CD4-positive, alpha-beta T cell treated with Interferon alpha-2 for 1 hour (primary cell): ENCODE data around the gene BICDL2.

Experiments
- DNase-seq, 2 donors: peaks; one replicate each; pipeline ENCODE4 v3.0.0-alpha.2; 2020 to 2022

BICDL2 gene

DNA sequence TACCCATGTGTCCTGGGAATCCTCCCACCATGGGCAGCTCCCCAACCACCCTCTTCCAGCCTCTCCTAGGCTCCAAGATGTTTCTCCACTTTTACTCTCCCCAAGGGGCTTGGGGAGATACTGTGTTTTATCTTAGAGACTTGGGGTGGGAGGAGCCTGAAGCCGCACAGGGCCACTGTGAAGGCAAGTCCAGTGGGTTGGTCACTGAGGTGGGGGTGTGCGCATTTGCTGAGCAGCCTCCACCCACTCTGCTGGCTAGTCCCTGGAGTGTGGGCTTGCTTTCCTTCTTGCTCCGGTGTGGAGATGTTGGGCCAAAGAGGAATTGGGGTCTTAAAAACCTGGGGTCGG, 28.1 kb downstream of the BICDL2 start:
- DNase-seq: no peak

- DNase-seq: peak in 1 of 2 donors; percentile 37
These were observed 28.6 kb downstream of the BICDL2 start for GRCh38 chr16:3007957-3008689.

DNA sequence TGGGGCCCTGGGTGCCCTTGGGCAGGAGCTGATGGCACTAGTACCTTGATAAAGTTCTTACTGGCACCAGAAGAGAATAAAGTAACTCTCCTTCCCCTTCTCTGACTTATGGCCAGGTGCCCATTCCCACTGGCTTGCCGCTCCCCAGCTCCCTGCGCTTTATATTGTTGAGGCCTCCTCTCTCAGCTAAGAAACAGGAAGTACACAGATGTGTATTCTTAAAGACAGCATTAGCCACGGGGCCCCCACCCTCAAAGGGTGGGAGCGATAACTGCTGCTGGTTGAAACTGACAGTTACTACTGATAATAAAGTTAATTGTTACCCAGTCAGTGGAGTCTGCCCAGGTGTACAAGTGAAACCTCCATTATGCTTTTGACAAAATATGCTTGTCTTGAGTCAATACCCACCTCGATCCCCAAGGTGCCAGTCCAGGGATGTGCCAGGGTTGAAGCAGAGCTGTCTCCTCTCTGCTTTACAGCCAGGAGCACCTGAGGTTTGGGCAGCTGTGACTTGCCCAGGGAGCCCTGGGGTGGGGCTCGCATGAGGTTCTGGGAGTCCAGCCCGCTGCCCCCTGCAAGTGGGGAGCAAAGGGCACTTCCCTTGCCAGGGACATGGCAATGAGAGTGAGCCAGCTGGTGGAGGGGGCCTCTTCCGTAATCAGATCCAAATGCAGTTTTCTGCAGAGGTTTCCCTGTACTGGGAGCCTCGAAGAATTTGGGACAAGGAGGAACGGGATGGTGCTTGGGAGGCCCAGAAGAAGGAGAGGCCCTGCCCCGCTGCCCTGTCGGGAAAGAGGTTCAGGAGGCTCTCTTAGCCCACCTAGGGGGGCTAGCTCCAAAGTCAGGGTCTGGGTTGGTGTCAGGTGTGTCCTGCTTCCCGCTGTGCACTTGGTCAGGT, 29.4 kb downstream of the BICDL2 start:
- DNase-seq: no peak

GRCh38 chr16:3004781-3005284, 31.9 kb downstream of the BICDL2 start:
- no peak for DNase-seq

DNA sequence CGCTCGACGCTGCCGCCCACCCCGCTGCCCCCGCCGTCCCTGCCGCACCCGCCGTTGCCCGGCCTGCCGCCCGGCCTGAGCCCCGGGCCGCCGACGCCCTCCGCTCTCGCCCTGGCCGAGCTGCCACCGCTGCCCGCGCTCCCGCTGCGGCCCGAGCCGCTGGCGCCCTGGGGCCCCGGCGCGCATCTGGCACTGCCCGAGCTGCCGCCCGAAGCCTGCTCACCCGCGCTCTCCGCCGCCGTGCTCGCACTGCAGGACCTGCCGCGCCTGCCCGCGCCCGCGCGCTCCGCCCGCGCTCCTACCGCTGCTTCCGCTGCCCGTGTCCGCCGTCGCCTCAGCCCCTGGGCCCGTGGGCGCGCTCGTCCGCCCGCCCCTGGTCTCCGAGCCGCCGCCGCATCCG, 32.4 kb downstream of the BICDL2 start:
- no peak for DNase-seq

GRCh38 chr16:3003582-3004270, 33.0 kb downstream of the BICDL2 start:
- DNase-seq: peak; percentile 98 to 99

DNA sequence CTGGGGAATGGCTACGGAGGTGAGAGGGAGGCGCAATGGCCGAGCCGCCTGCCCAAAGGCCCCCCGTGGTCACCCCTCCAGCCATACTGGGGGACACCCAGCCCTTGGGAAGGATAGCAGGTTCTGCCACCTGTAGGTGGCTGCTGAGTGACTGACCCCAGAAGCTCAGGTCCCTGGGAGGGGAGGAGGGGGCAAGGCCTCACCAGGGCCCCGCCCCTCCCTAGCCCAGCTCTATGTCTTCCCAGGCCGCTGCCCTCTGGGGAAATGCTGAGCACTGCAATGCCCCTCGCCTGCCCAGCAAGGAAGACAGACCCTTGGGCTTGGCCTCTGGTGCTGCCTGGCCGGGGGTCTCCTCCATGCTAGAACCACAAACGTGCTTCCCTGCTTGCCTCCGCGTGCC, 35.4 kb downstream of the BICDL2 start:
- DNase-seq: no peak

GRCh38 chr16:3000540-3000939, 36.2 kb downstream of the BICDL2 start:
- DNase-seq: no peak

GRCh38 chr16:2999929-3000328, 36.8 kb downstream of the BICDL2 start:
- DNase-seq: no peak

- DNase-seq: no peak
These were observed 40.4 kb downstream of the BICDL2 start for GRCh38 chr16:2996298-2996697.

DNA sequence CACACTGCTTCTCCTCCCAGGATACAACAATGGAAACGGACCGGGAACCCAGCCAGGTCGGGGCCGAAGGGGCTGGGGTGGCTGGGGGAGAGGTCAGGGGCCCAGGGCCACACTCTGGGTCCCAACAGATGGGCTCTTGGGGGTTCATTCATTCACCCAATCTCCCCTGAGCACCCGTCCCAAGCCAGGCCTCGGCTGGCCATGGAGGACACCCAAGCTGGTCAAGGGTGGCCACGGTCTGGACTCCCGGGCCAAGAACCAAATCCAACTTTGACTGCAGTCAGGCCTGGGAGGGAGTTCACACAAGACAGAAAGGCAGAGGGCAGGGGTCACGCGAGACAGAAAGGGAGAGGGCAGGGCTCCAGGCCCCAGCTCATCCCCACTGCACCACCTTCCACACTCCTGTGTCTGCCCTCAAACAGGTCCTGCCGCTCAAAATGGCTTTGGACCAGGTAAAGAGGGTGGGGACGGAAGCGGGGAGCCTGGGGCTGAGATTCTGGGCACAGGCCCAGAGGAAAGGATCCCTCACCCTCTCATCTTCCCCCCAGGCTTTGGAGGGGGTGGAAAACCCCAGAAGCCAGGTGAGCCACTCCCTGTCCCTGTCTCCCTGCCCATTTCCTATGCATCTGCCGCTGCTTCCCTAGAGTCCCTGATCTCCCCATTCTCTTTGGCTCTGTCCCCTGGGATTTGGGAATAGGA, 44.2 kb downstream of the BICDL2 start:
- no peak for DNase-seq

- DNase-seq: no peak
These were observed 45.0 kb downstream of the BICDL2 start for GRCh38 chr16:2991566-2992261.

- DNase-seq: no peak
These were observed 45.9 kb downstream of the BICDL2 start for GRCh38 chr16:2990891-2991290.

DNA sequence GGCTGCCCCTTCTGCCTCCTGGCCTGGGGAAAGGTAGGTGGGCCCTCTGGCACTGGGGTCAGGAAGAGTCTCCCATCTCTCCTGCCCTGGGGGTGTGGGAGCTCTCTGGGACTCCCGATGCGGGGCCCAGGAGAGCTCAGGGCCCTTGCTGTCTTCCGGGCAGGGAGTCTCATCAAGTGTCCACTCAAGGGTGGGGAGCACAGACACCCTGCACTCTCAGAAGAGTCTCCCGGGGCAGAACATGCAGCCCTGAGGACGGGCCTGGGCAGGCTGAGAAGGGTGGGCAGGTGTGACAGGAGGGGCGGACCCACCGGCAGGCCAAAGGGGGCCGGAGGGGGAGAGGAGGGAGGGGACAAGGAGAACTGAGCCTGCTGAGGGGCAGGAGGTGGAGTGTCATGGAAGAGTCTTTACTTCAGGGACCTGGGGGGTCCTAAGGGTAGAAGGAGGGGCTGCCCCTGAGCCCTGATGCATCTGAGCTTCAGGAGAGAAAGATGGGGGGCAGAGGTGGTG, 48.1 kb downstream of the BICDL2 start:
- no peak for DNase-seq

DNA sequence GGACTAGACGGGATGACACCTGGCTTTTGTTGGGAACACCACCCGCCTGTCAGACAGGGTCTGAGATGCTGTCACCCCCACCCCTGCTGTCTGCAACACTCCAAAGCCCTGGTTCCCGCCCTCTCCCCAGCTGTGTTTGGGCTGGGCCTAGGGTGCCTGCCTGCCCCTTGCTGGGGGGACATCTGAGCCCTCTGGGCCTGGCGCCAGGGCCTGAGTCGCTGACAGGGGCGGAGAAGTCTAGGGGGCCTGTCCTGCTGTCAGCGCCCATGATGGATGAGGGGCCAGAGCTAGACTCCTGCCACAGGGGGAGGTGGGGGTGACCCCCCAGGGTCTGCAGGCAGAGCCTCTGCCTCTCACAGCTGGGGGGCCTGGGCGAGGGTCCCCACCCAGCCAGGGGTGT, 48.9 kb downstream of the BICDL2 start:
- DNase-seq: no peak

- DNase-seq: no peak
These were observed 49.5 kb downstream of the BICDL2 start for GRCh38 chr16:2987286-2987685.

DNA sequence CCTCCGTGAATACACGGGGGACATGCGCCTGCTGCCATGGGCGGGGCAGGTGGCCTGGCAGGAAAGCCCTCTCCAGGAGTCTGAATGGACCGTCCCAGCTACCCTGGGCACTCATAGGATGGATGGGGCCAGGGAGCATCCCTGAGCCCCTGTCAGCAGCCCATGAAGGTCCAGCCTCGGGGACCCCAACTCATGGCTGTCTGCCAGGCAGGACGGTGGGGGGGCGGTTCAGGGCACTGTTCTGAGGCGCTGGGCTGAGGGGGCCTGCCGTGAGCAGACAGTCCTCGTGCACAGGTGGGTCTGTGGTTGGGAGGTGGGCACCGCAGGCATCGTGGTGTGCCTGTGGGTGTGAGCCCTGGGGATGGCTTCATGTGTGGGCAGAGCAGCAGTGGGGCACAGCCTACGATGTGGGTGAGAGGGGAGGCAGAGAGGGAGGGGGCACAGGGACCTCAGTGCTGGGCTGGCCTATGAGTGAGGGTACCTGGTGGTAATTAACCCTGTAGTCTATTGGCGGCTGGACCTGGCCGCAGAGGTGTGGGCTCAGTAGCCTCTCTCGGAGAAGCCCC, 50.0 kb downstream of the BICDL2 start:
- DNase-seq: no peak

DNA sequence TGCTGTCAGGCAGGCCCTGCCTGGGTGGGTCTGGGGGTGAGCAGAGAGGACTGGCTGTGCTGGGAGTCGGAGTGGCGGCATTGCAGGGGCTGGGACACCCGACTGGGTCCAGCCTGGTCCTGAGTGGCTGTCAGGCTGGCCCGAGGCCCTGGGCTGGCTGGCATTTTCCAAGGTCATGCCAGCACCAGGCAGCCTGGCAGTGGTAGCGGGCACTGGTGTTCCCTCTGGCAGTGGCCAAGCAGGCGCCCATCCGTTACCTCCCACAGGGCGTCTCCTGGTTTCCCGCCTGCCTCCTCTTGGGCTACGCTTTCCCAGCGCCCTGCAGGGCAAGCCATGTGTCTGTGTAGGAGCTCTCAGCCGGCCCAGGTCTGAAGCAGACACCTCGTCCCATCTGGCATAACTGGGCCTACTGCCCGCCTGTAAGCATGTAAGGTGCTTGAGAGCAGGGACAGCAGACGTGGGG, 50.8 kb downstream of the BICDL2 start:
- DNase-seq: no peak

- DNase-seq: no peak
These were observed 51.3 kb downstream of the BICDL2 start for GRCh38 chr16:2985462-2985861.

DNA sequence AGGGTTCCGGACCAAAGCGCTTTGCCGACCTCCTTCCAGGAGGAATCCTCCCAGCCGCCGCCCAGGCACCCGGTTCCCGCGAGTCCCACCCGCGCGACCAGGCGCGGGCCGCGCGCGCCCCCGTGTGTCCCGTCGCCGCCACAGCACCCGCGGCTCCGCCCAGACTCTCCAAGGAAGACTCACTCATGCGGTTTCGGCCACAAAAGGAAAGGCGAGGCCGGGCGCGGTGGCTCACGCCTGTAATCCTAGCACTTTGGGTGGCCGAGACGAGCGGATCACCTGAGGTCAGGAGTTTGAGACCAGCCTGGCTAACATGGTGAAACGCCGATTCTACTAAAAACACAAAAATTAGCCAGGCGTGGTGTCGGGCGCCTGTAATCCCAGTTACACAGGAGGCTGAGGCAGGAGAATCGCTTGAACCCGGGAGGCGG, 53.0 kb downstream of the BICDL2 start:
- DNase-seq: peak; percentile 63 to 74

- no peak for DNase-seq
These were observed 54.3 kb downstream of the BICDL2 start for GRCh38 chr16:2982402-2982801.

- DNase-seq: no peak
These were observed 54.9 kb downstream of the BICDL2 start for GRCh38 chr16:2981899-2982250.
